HEK293T (cell line): ENCODE results near the gene CD48.

Experiments
- CTCF ChIA-PET: fragments of 350-600 bp; formaldehyde crosslinking; extraction: SDS; loops from one replicate; lab custom pipeline; 2021; ENCODE audit warnings: antibody characterized with exemption, inconsistent platforms; lab: Yijun Ruan, JAX
- POLR2A ChIA-PET: fragments of 350-600 bp; formaldehyde crosslinking; extraction: SDS; loops from one replicate; lab custom pipeline; 2020; ENCODE audit warnings: antibody characterized with exemption, inconsistent platforms; lab: Yijun Ruan, JAX
- DNase-seq: peaks from one replicate; pipeline ENCODE4 v3.0.0; 2012; ENCODE audit warnings: mixed read lengths; ENCODE audit errors: extremely low spot score
- ARNT ChIP-seq: fragments of 450-650 bp; IDR thresholded peaks from 2 replicates; pipeline ENCODE4 v1.6.1; 2017; ENCODE audit warnings: mild to moderate bottlenecking
- BHLHE40 ChIP-seq: fragments of 450-650 bp; IDR thresholded peaks from 2 replicates; pipeline ENCODE4 v1.6.1; 2016; ENCODE audit warnings: mild to moderate bottlenecking, moderate library complexity, borderline replicate concordance
- CTBP1 ChIP-seq: fragments of 450-650 bp; IDR thresholded peaks from 2 replicates; pipeline ENCODE4 v1.6.1; 2016; ENCODE audit warnings: borderline replicate concordance
- ELF4 ChIP-seq: fragments of 450-650 bp; IDR thresholded peaks from 2 replicates; pipeline ENCODE4 v1.6.1; 2017; ENCODE audit warnings: antibody characterized with exemption
- FOXA1 ChIP-seq: fragments of 450-650 bp; IDR thresholded peaks from 2 replicates; pipeline ENCODE4 v1.6.1; 2016; ENCODE audit warnings: mild to moderate bottlenecking
- FOXK2 ChIP-seq: fragments of 450-650 bp; IDR thresholded peaks from 2 replicates; pipeline ENCODE4 v1.6.1; 2016; ENCODE audit warnings: mild to moderate bottlenecking
- FOXM1 ChIP-seq: fragments of 450-650 bp; IDR thresholded peaks from 2 replicates; pipeline ENCODE4 v1.6.1; 2017; ENCODE audit warnings: mild to moderate bottlenecking, borderline replicate concordance
- HDGF ChIP-seq: fragments of 450-650 bp; IDR thresholded peaks from 2 replicates; pipeline ENCODE4 v1.6.1; 2017; ENCODE audit warnings: antibody characterized with exemption, borderline replicate concordance
- L3MBTL2 ChIP-seq: fragments of 450-650 bp; conservative IDR thresholded peaks from 2 replicates; pipeline ENCODE4 v1.6.1; 2016; ENCODE audit warnings: mild to moderate bottlenecking
- LEF1 ChIP-seq: fragments of 450-650 bp; IDR thresholded peaks from 2 replicates; pipeline ENCODE4 v1.6.1; 2017; ENCODE audit warnings: mild to moderate bottlenecking, borderline replicate concordance
- NFRKB ChIP-seq: fragments of 450-650 bp; IDR thresholded peaks from 2 replicates; pipeline ENCODE4 v1.6.1; 2016; ENCODE audit warnings: mild to moderate bottlenecking, moderate library complexity
- PKNOX1 ChIP-seq: fragments of 450-650 bp; IDR thresholded peaks from 2 replicates; pipeline ENCODE4 v1.6.1; 2016
- SP1 ChIP-seq: fragments of 450-650 bp; IDR thresholded peaks from 2 replicates; pipeline ENCODE4 v1.6.1; 2017
- SUZ12 ChIP-seq: fragments of 450-650 bp; IDR thresholded peaks from 2 replicates; pipeline ENCODE4 v1.6.1; 2016; ENCODE audit warnings: mild to moderate bottlenecking
- TARDBP ChIP-seq: fragments of 450-650 bp; IDR thresholded peaks from 2 replicates; pipeline ENCODE4 v1.6.1; 2016
- ZNF384 ChIP-seq: fragments of 450-650 bp; IDR thresholded peaks from 2 replicates; pipeline ENCODE4 v1.6.1; 2016

CD48 gene

GRCh38 chr1:160639652-160640051, 72.0 kb downstream of the CD48 start:
- POLR2A ChIA-PET, result no interaction called here
- CTCF ChIA-PET, result interaction anchor here (0.6 to 0.9 kb wide), 2 partner anchors 36 to 41 kb away, joined by 3 read pairs; no protein-coding TSS in a partner anchor
- TF ChIP-seq NFRKB, result no peak
- TF ChIP-seq ZNF384, result no peak
- TF ChIP-seq FOXM1, result no peak
- no peak for TF ChIP-seq LEF1
- TF ChIP-seq TARDBP, result no peak
- no peak for TF ChIP-seq BHLHE40
- TF ChIP-seq PKNOX1, result no peak
- TF ChIP-seq SP1, result no peak
- TF ChIP-seq SUZ12, result no peak
- TF ChIP-seq FOXK2, result no peak
- no peak for TF ChIP-seq ARNT
- TF ChIP-seq ELF4, result no peak
- TF ChIP-seq L3MBTL2, result no peak
- TF ChIP-seq FOXA1, result no peak
- no peak for TF ChIP-seq HDGF
- TF ChIP-seq CTBP1, result no peak
- DNase-seq, result no peak

GRCh38 chr1:160638926-160639325, 72.7 kb downstream of the CD48 start:
- ChIA-PET CTCF (no interaction called here), POLR2A (no interaction called here)
- TF ChIP-seq ELF4 (no peak), PKNOX1 (no peak), L3MBTL2 (no peak), SP1 (no peak), LEF1 (no peak), NFRKB (no peak), CTBP1 (no peak), TARDBP (no peak), SUZ12 (no peak)
- DNase-seq, result no peak

- CTCF ChIA-PET, result no interaction called here
- TF ChIP-seq HDGF (no peak), ELF4 (no peak), CTBP1 (no peak), FOXA1 (no peak), L3MBTL2 (no peak), TARDBP (no peak), ARNT (no peak), BHLHE40 (no peak), SP1 (no peak), FOXK2 (no peak), PKNOX1 (no peak), FOXM1 (no peak), LEF1 (no peak), ZNF384 (no peak), NFRKB (no peak), SUZ12 (no peak)
Measured at GRCh38 chr1:160638540-160638857, 73.1 kb downstream of the CD48 start.

GRCh38 chr1:160637821-160638539, 73.6 kb downstream of the CD48 start:
- DNase-seq, result no peak
- no peak for TF ChIP-seq ARNT
- no peak for TF ChIP-seq CTBP1
- TF ChIP-seq NFRKB, result no peak
- no peak for TF ChIP-seq SP1
- no peak for TF ChIP-seq ELF4
- TF ChIP-seq L3MBTL2, result no peak
- no peak for TF ChIP-seq FOXM1
- TF ChIP-seq FOXA1, result no peak
- no peak for TF ChIP-seq ZNF384
- no peak for TF ChIP-seq FOXK2
- TF ChIP-seq BHLHE40, result no peak
- no peak for TF ChIP-seq SUZ12
- no peak for TF ChIP-seq HDGF
- no peak for TF ChIP-seq LEF1
- TF ChIP-seq PKNOX1, result no peak
- TF ChIP-seq TARDBP, result no peak
- ChIA-PET CTCF (no interaction called here), POLR2A (no interaction called here)

More at GRCh38 chr1:160638540-160638857, 73.1 kb downstream of the CD48 start:
- no peak for DNase-seq
- POLR2A ChIA-PET, result no interaction called here

GRCh38 chr1:160637065-160637464, 74.6 kb downstream of the CD48 start:
- TF ChIP-seq FOXM1 (no peak), PKNOX1 (no peak), ZNF384 (no peak), CTBP1 (no peak), ARNT (no peak), SUZ12 (no peak), FOXK2 (no peak), FOXA1 (no peak), TARDBP (no peak), NFRKB (no peak), L3MBTL2 (no peak)
- no peak for DNase-seq
- CTCF ChIA-PET, result no interaction called here
- POLR2A ChIA-PET, result no interaction called here
